NCI-H82 treated with DMSO at 0.1 percent for 48 hours (cell line): ENCODE measurements around the gene PLB1.
"Not testable (repeated sequence)": the region's sequence is repeated elsewhere in the genome, so short reads cannot be mapped to it uniquely, and the experiment has no call there.

ENCODE experiments used
- DNase-seq: peaks from one replicate; lab custom pipeline; 2025; ENCODE audit not compliant: unreplicated experiment; lab: John Stamatoyannopoulos, UW

PLB1 gene

GRCh38 chr2:28530782-28531181 is 34.9 kb downstream of the PLB1 start:
- no peak for DNase-seq

GRCh38 chr2:28532399-28532798 is 36.5 kb downstream of the PLB1 start:
- DNase-seq = no peak

GRCh38 chr2:28533044-28533680 is 37.3 kb downstream of the PLB1 start:
- no peak for DNase-seq

- DNase-seq = no peak
Measured at GRCh38 chr2:28534817-28535216, 39.0 kb downstream of the PLB1 start.

- DNase-seq = no peak
Measured at GRCh38 chr2:28538134-28538533, 42.3 kb downstream of the PLB1 start.

- no peak for DNase-seq
Measured at GRCh38 chr2:28538652-28539051, 42.8 kb downstream of the PLB1 start.

- DNase-seq = no peak
Measured at GRCh38 chr2:28539118-28539541, 43.3 kb downstream of the PLB1 start.

- DNase-seq = no peak
Measured at GRCh38 chr2:28543316-28544035, 47.6 kb downstream of the PLB1 start.

GRCh38 chr2:28544036-28544346 is 48.1 kb downstream of the PLB1 start:
- no peak for DNase-seq

- DNase-seq = no peak
Measured at GRCh38 chr2:28544405-28544921, 48.6 kb downstream of the PLB1 start.

GRCh38 chr2:28544922-28545589 is 49.2 kb downstream of the PLB1 start:
- DNase-seq = no peak

- DNase-seq = no peak
Measured at GRCh38 chr2:28545590-28546200, 49.8 kb downstream of the PLB1 start.

- no peak for DNase-seq
Measured at GRCh38 chr2:28546242-28546641, 50.4 kb downstream of the PLB1 start.

GRCh38 chr2:28547223-28547860 is 51.5 kb downstream of the PLB1 start:
- no peak for DNase-seq

GRCh38 chr2:28547906-28548600 is 52.2 kb downstream of the PLB1 start:
- DNase-seq = no peak

GRCh38 chr2:28550345-28550744 is 54.5 kb downstream of the PLB1 start:
- DNase-seq = not testable (repeated sequence)

- DNase-seq = no peak
Measured at GRCh38 chr2:28552045-28552823, 56.4 kb downstream of the PLB1 start.

GRCh38 chr2:28556303-28556702 is 60.4 kb downstream of the PLB1 start:
- DNase-seq = no peak

- no peak for DNase-seq
Measured at GRCh38 chr2:28557389-28558131, 61.7 kb downstream of the PLB1 start.
